Measurements from ENCODE around the gene PSMC4.

- TF ChIP-seq, protein P1, sequence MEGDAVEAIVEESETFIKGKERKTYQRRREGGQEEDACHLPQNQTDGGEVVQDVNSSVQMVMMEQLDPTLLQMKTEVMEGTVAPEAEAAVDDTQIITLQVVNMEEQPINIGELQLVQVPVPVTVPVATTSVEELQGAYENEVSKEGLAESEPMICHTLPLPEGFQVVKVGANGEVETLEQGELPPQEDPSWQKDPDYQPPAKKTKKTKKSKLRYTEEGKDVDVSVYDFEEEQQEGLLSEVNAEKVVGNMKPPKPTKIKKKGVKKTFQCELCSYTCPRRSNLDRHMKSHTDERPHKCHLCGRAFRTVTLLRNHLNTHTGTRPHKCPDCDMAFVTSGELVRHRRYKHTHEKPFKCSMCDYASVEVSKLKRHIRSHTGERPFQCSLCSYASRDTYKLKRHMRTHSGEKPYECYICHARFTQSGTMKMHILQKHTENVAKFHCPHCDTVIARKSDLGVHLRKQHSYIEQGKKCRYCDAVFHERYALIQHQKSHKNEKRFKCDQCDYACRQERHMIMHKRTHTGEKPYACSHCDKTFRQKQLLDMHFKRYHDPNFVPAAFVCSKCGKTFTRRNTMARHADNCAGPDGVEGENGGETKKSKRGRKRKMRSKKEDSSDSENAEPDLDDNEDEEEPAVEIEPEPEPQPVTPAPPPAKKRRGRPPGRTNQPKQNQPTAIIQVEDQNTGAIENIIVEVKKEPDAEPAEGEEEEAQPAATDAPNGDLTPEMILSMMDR (IDR thresholded peaks at IDR 0.05): no peak
- TF ChIP-seq SIN3A (IDR thresholded peaks at IDR 0.05; ENCODE audit: borderline replicate concordance, insufficient read depth, low read depth, low read length) (no peak), POLR2AphosphoS5 (IDR thresholded peaks at IDR 0.05; ENCODE audit: low read depth, low read length) (no peak), TCF7L2 (IDR thresholded peaks at IDR 0.05; ENCODE audit: low read depth, low read length) (no peak)
These were observed 3.6 kb downstream of the PSMC4 start for GRCh38 chr19:39974377-39975155.
